IPS DF 6.9 (cell line): ENCODE results near the gene DDC.
"Not testable (repeated sequence)": the region's sequence is repeated elsewhere in the genome, so short reads cannot be mapped to it uniquely, and the experiment has no call there.

ENCODE experiments used
- DNase-seq: peaks from one replicate; pipeline ENCODE4 v3.0.0-alpha.2; 2013; ENCODE audit warnings: low read depth, low spot score
- H3K27ac ChIP-seq: one replicate; pipeline ENCODE4 v1.5.1; 2013; ENCODE audit warnings: low read length, control low read depth
- H3K27me3 ChIP-seq: 2 replicates; pipeline ENCODE4 v1.6.1; 2013; ENCODE audit warnings: mild to moderate bottlenecking, low read length; ENCODE audit not compliant: control insufficient read depth, insufficient read depth
- H3K36me3 ChIP-seq: 2 replicates; pipeline ENCODE4 v1.6.1; 2013; ENCODE audit warnings: low read length; ENCODE audit not compliant: control insufficient read depth, insufficient read depth
- H3K4me1 ChIP-seq: 2 replicates; pipeline ENCODE4 v1.6.1; 2013; ENCODE audit warnings: low read length; ENCODE audit not compliant: control insufficient read depth, insufficient read depth
- H3K4me3 ChIP-seq: 2 replicates; pipeline ENCODE4 v1.5.1; 2013; ENCODE audit warnings: mild to moderate bottlenecking, low read length
- H3K9me3 ChIP-seq: 2 replicates; pipeline ENCODE4 v1.6.1; 2013; ENCODE audit warnings: low read length, inconsistent platforms; ENCODE audit not compliant: control insufficient read depth, insufficient read depth
- WGBS: extraction: QIAGEN DNeasy Blood & Tissue Kit; methylation state at CpG from one replicate; pipeline ENCODE4 v1.1.7; 2013; ENCODE audit warnings: mixed read lengths, missing lambda C conversion rate; ENCODE audit not compliant: insufficient read length, insufficient coverage; 5-methylcytosine and 5-hydroxymethylcytosine counted together

Gene DDC

GRCh38 chr7:50540785-50541579, 24.2 kb downstream of the DDC start:
- Histone ChIP-seq H3K27ac (no peak overlapping the region), H3K9me3 (no peaks in the 10 kb centered on the region), H3K36me3 (no peaks in the 10 kb centered on the region), H3K4me3 (no peak overlapping the region), H3K27me3 (no peaks in the 10 kb centered on the region), H3K4me1 (no peaks in the 10 kb centered on the region)
- WGBS = no CpG with 5 or more reads among the region's 9 CpGs
- DNase-seq = no peak

- Histone ChIP-seq H3K4me1 (no peaks in the 10 kb centered on the region), H3K27me3 (no peaks in the 10 kb centered on the region), H3K9me3 (no peaks in the 10 kb centered on the region), H3K4me3 (no peak overlapping the region), H3K36me3 (no peaks in the 10 kb centered on the region), H3K27ac (no peak overlapping the region)
- no CpG with 5 or more reads among the region's 15 CpGs for WGBS
- DNase-seq = no peak
Observed at GRCh38 chr7:50539725-50540124, 25.5 kb downstream of the DDC start.

- WGBS = no CpG with 5 or more reads among the region's 4 CpGs
- H3K4me1 ChIP-seq = no peaks in the 10 kb centered on the region
- no peak overlapping the region for H3K4me3 ChIP-seq
- no peak overlapping the region for H3K27ac ChIP-seq
- no peaks in the 10 kb centered on the region for H3K36me3 ChIP-seq
- H3K9me3 ChIP-seq = no peaks in the 10 kb centered on the region
- DNase-seq = no peak
- H3K27me3 ChIP-seq = no peaks in the 10 kb centered on the region
Observed at GRCh38 chr7:50538478-50538877, 26.7 kb downstream of the DDC start.

GRCh38 chr7:50537417-50537816, 27.8 kb downstream of the DDC start:
- no CpG with 5 or more reads among the region's 8 CpGs for WGBS
- no peaks in the 10 kb centered on the region for H3K9me3 ChIP-seq
- no peak overlapping the region for H3K4me3 ChIP-seq
- no peaks in the 10 kb centered on the region for H3K36me3 ChIP-seq
- no peak for DNase-seq
- no peak overlapping the region for H3K27ac ChIP-seq
- H3K27me3 ChIP-seq = no peaks in the 10 kb centered on the region
- no peaks in the 10 kb centered on the region for H3K4me1 ChIP-seq

- not testable (repeated sequence) for H3K36me3 ChIP-seq, DNase-seq, H3K27me3 ChIP-seq, H3K9me3 ChIP-seq, H3K4me1 ChIP-seq, H3K4me3 ChIP-seq, H3K27ac ChIP-seq
- WGBS = no CpG with 5 or more reads among the region's 7 CpGs
Observed at GRCh38 chr7:50535291-50535711, 29.9 kb downstream of the DDC start.

- H3K4me3 ChIP-seq = no peak overlapping the region
- H3K27me3 ChIP-seq = no peaks in the 10 kb centered on the region
- H3K9me3 ChIP-seq = no peaks in the 10 kb centered on the region
- no peaks in the 10 kb centered on the region for H3K36me3 ChIP-seq
- H3K27ac ChIP-seq = no peak overlapping the region
- H3K4me1 ChIP-seq = peaks cover 2% of the 10 kb centered on the region
- DNase-seq = no peak
- WGBS = no CpG with 5 or more reads among the region's 12 CpGs
Observed at GRCh38 chr7:50534690-50535290, 30.4 kb downstream of the DDC start.

- WGBS = no CpG with 5 or more reads among the region's 3 CpGs
- Histone ChIP-seq H3K4me1 (peaks cover 2% of the 10 kb centered on the region), H3K4me3 (no peak overlapping the region), H3K27ac (no peak overlapping the region), H3K9me3 (no peaks in the 10 kb centered on the region), H3K27me3 (no peaks in the 10 kb centered on the region), H3K36me3 (no peaks in the 10 kb centered on the region)
- DNase-seq = no peak
Observed at GRCh38 chr7:50533866-50534265, 31.3 kb downstream of the DDC start.

- WGBS = no CpG with 5 or more reads among the region's 7 CpGs
- Histone ChIP-seq H3K27ac (no peak overlapping the region), H3K4me3 (no peak overlapping the region), H3K9me3 (no peaks in the 10 kb centered on the region), H3K4me1 (peaks cover 4% of the 10 kb centered on the region), H3K27me3 (no peaks in the 10 kb centered on the region), H3K36me3 (no peaks in the 10 kb centered on the region)
- no peak for DNase-seq
Observed at GRCh38 chr7:50531928-50532327, 33.3 kb downstream of the DDC start.

GRCh38 chr7:50531401-50531911, 33.7 kb downstream of the DDC start:
- no peaks in the 10 kb centered on the region for H3K9me3 ChIP-seq
- DNase-seq = no peak
- peaks cover 4% of the 10 kb centered on the region for H3K4me1 ChIP-seq
- no peak overlapping the region for H3K4me3 ChIP-seq
- no peaks in the 10 kb centered on the region for H3K27me3 ChIP-seq
- H3K27ac ChIP-seq = no peak overlapping the region
- H3K36me3 ChIP-seq = no peaks in the 10 kb centered on the region
- WGBS = no CpG with 5 or more reads among the region's 12 CpGs

GRCh38 chr7:50530766-50531165, 34.4 kb downstream of the DDC start:
- DNase-seq = no peak
- Histone ChIP-seq H3K9me3 (no peaks in the 10 kb centered on the region), H3K4me1 (peaks cover 4% of the 10 kb centered on the region), H3K27ac (no peak overlapping the region), H3K27me3 (no peaks in the 10 kb centered on the region), H3K4me3 (no peak overlapping the region), H3K36me3 (no peaks in the 10 kb centered on the region)
- WGBS = no CpG with 5 or more reads among the region's 1 CpG
